Mononuclear cell (primary cell): ENCODE data around the gene ADGRA1. TPM values are rescaled to one million over a fixed set of nuclear protein-coding genes. Genes with fewer than 3 reads are reported as not detected.
"Not testable (repeated sequence)": the region's sequence is repeated elsewhere in the genome, so short reads cannot be mapped to it uniquely, and the experiment has no call there.

ENCODE experiments used
- H3K27me3 ChIP-seq: 2 replicates; pipeline ENCODE4 v1.6.0; 2011; ENCODE audit warnings: low read length, control low read depth; ENCODE audit not compliant: insufficient read depth
- H3K4me1 ChIP-seq: 2 replicates; pipeline ENCODE4 v1.5.1; 2011; ENCODE audit warnings: mild to moderate bottlenecking, low read length, control low read depth; ENCODE audit not compliant: insufficient read depth
- H3K4me3 ChIP-seq: 2 replicates; pipeline ENCODE4 v1.5.1; 2011; ENCODE audit warnings: mild to moderate bottlenecking, low read length, moderate library complexity
- H3K9me3 ChIP-seq: 2 replicates; pipeline ENCODE4 v1.5.1; 2011; ENCODE audit warnings: low read depth, mild to moderate bottlenecking, control low read depth, low read length
- total RNA-seq: library from RNA; depleted of rRNA; stranded (reverse); fragments of >200 nt; gene quantifications from one replicate; pipeline ENCODE4 v1.2.3, GENCODE V29; 2012

Gene ADGRA1
- total RNA-seq, 1 donor, result not detected

DNA sequence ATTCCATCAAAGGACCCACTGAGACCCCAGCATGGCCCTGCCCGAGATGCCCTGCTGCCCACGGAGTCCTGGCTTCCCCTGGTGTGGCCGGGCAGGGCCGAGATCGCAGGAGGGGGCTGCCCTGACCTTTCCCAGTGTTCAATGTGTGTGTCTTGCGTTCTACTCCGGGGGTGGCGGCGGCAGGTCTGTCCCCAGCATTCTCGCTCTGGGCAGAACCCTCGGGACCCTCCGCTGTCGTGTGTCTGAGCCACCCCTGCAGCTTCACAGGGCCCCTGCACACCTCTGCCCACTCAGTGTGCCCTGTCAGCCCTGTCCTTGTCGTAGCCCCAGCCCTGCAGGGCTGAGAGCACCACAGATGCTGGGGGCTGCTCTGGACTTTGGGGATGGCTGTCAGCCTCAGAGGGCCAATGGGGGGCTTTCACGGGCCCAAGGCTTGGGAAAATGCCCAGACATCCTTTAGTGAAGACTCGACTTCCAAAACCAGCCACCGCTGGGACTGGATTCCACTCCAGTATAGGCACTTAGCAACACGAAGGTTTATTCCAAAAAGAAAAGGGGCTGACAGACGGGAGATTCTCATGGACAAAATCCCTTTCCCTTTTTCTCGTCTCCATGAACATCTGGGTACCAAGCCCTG lies 42.3 kb downstream of the ADGRA1 start:
- Histone ChIP-seq H3K4me3 (no peak overlapping the region), H3K27me3 (no peaks in the 10 kb centered on the region), H3K9me3 (no peaks in the 10 kb centered on the region), H3K4me1 (no peaks in the 10 kb centered on the region)

- no peaks in the 10 kb centered on the region for H3K9me3 ChIP-seq
- H3K4me3 ChIP-seq, result no peak overlapping the region
- H3K27me3 ChIP-seq, result no peaks in the 10 kb centered on the region
- H3K4me1 ChIP-seq, result no peaks in the 10 kb centered on the region
Measured at GRCh38 chr10:133130602-133131001, 42.9 kb downstream of the ADGRA1 start.

DNA sequence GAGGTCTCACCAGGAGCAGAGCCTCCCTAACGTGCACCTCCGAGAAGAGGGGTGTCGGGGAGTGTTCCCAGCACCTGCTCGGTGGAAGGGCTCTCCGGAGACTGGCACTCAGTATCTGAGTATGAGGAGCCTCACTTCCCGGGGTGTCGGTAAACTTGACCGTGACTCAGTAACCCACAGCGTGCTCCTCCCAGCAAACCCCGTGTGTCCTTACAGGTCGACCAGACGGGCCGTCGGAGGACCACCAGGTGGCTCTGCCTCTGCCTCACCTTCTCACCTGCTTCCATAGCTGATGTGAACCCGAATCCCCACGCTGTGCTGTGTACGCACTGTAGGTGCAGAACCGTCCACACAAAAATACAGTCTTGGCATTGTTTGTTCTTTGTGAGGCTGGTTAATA lies 43.3 kb downstream of the ADGRA1 start:
- Histone ChIP-seq H3K4me3 (no peak overlapping the region), H3K4me1 (no peaks in the 10 kb centered on the region), H3K9me3 (no peaks in the 10 kb centered on the region), H3K27me3 (no peaks in the 10 kb centered on the region)

GRCh38 chr10:133131734-133132472 lies 44.2 kb downstream of the ADGRA1 start:
- Histone ChIP-seq H3K27me3 (no peaks in the 10 kb centered on the region), H3K4me3 (no peak overlapping the region), H3K9me3 (no peaks in the 10 kb centered on the region), H3K4me1 (no peaks in the 10 kb centered on the region)

- H3K4me1 ChIP-seq, result no peaks in the 10 kb centered on the region
- no peak overlapping the region for H3K4me3 ChIP-seq
- no peaks in the 10 kb centered on the region for H3K27me3 ChIP-seq
- no peaks in the 10 kb centered on the region for H3K9me3 ChIP-seq
Measured at GRCh38 chr10:133132473-133133291, 45.0 kb downstream of the ADGRA1 start.

GRCh38 chr10:133133471-133134231 lies 45.9 kb downstream of the ADGRA1 start:
- no peaks in the 10 kb centered on the region for H3K9me3 ChIP-seq
- no peaks in the 10 kb centered on the region for H3K4me1 ChIP-seq
- H3K27me3 ChIP-seq, result no peaks in the 10 kb centered on the region
- no peak overlapping the region for H3K4me3 ChIP-seq

GRCh38 chr10:133134411-133135115 lies 46.8 kb downstream of the ADGRA1 start:
- H3K4me3 ChIP-seq, result no peak overlapping the region

DNA sequence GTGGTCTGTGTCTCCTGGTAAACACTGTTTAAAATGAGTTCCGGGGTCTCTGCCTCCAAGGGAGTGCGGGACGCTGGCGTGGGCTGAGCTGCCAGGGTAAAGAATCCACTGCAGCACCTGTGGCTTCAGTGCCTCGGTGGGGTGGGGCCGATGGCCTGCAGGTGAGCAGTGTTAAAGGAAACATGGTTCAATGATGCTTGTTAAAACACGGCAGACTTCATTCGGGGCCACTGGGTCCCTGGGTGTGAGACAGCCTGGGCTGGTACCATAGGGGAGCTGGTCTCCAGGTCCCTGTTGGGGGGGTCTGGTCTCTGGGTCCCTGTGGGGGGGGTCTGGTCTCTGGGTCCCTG lies 47.4 kb downstream of the ADGRA1 start:
- no peaks in the 10 kb centered on the region for H3K27me3 ChIP-seq
- no peak overlapping the region for H3K4me3 ChIP-seq
- H3K4me1 ChIP-seq, result no peaks in the 10 kb centered on the region
- H3K9me3 ChIP-seq, result no peaks in the 10 kb centered on the region

More at GRCh38 chr10:133134411-133135115, 46.8 kb downstream of the ADGRA1 start:
- no peaks in the 10 kb centered on the region for H3K9me3 ChIP-seq
- H3K27me3 ChIP-seq, result no peaks in the 10 kb centered on the region
- H3K4me1 ChIP-seq, result no peaks in the 10 kb centered on the region

GRCh38 chr10:133137486-133138145 lies 49.9 kb downstream of the ADGRA1 start:
- H3K4me1 ChIP-seq, H3K9me3 ChIP-seq, H3K4me3 ChIP-seq, H3K27me3 ChIP-seq: not testable (repeated sequence)

- no peaks in the 10 kb centered on the region for H3K4me1 ChIP-seq
- H3K9me3 ChIP-seq, result no peaks in the 10 kb centered on the region
- no peak overlapping the region for H3K4me3 ChIP-seq
- H3K27me3 ChIP-seq, result no peaks in the 10 kb centered on the region
Measured at GRCh38 chr10:133139551-133140065, 51.9 kb downstream of the ADGRA1 start.

GRCh38 chr10:133140417-133141143 lies 52.9 kb downstream of the ADGRA1 start:
- Histone ChIP-seq H3K4me1 (no peaks in the 10 kb centered on the region), H3K27me3 (no peaks in the 10 kb centered on the region), H3K9me3 (no peaks in the 10 kb centered on the region), H3K4me3 (no peak overlapping the region)

DNA sequence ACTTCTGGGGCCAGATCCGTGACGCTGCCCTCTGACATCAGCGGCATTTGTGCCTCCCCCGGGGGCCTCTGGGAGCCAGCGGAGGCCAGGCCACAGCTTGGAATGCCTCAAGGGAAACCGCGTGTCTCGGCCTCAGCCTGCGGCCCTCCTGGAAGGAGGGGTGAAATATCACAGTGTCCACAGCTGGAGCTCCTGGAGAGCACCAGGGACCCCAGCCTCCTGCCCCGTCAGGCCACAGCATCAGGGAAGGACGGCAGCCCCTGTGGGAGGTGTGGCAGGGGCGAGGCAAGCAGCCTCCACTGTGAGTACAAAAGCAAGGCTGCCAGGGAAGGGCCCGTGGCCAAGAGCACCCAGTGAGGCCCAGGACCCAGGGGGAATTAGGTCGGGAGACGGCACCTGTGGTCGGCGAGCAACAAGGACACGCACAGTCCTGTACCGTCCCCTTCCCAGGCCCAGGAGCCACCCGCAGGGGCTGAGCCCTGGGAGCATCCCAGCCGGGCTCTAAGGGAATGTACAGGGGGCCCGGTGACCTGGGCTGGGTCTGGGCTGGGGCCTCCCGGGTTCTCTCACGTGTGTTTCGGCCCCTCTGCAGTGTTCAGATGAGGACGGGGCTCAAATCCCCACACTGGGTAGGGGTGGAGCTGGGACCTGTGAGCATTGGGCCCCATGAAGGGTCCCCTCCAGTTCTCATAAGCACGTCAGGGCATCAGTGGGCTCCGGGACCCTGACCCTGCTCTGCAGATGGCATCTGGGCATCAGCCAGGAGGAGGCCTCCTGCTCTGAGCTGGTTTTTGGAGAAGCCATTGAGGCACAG lies 53.6 kb downstream of the ADGRA1 start:
- Histone ChIP-seq H3K4me1 (no peaks in the 10 kb centered on the region), H3K4me3 (no peak overlapping the region), H3K27me3 (peaks cover 1% of the 10 kb centered on the region), H3K9me3 (no peaks in the 10 kb centered on the region)

GRCh38 chr10:133141958-133142340 lies 54.2 kb downstream of the ADGRA1 start:
- no peak overlapping the region for H3K4me3 ChIP-seq
- H3K9me3 ChIP-seq, result no peaks in the 10 kb centered on the region
- no peaks in the 10 kb centered on the region for H3K4me1 ChIP-seq
- H3K27me3 ChIP-seq, result peaks cover 7% of the 10 kb centered on the region
